Activated B cell treated with CpG ODN at 0.5 μM for 24 hours (primary cell): ENCODE data around the gene ZNF860. TPM values are rescaled to one million over a fixed set of nuclear protein-coding genes. Genes with fewer than 3 reads are reported as not detected.

Experiments
- ATAC-seq: fragments of 200-7000 bp; cut with Tn5 transposase; one replicate; pipeline ENCODE4 v1.10.0; 2021; ENCODE audit warnings: low read depth, mild to moderate bottlenecking, moderate library complexity
- CTCF ChIA-PET: fragments of 350-600 bp; sonication (Branson Sonifier 250); formaldehyde crosslinking; loops from one replicate; lab custom pipeline; 2021; ENCODE audit warnings: antibody characterized with exemption; lab: Charles Lee
- POLR2A ChIA-PET: fragments of 350-600 bp; sonication (Branson Sonifier 250); formaldehyde crosslinking; loops from one replicate; lab custom pipeline; 2021; ENCODE audit warnings: antibody characterized with exemption; lab: Charles Lee
- DNase-seq: peaks from one replicate; pipeline ENCODE4 v3.0.0; 2022
- H3K27ac Mint-ChIP-seq: one replicate; pipeline ENCODE4 v1.8.0; 2020; ENCODE audit warnings: mixed read lengths
- H3K27me3 Mint-ChIP-seq: one replicate; pipeline ENCODE4 v1.8.0; 2021; ENCODE audit warnings: mixed read lengths
- H3K36me3 Mint-ChIP-seq: one replicate; pipeline ENCODE4 v1.8.0; 2021; ENCODE audit warnings: low read depth, mixed read lengths
- H3K4me1 Mint-ChIP-seq: one replicate; pipeline ENCODE4 v1.8.0; 2021; ENCODE audit warnings: mixed read lengths
- H3K4me3 Mint-ChIP-seq: one replicate; pipeline ENCODE4 v1.8.0; 2020; ENCODE audit warnings: mild to moderate bottlenecking, mixed read lengths
- H3K9me3 Mint-ChIP-seq: one replicate; pipeline ENCODE4 v1.8.0; 2020; ENCODE audit warnings: mixed read lengths
- CTCF ChIP-seq: fragments of 200-600 bp; IDR thresholded peaks from one replicate; pipeline ENCODE4 v1.8.0; 2022; ENCODE audit warnings: antibody characterized with exemption, mild to moderate bottlenecking
- intact Hi-C: fragments of 100-400 bp; cut with micrococcal nuclease; formaldehyde crosslinking; loops from one replicate; pipeline ENCODE4 v1.15.1; 2024
- total RNA-seq: library from RNA; stranded (reverse); gene quantifications from 2 replicates; pipeline ENCODE4 v1.2.3, GENCODE V29; 2022

The ZNF860 gene
- total RNA-seq, 1 donor from 2014 or later: 19.1 TPM

- ChIA-PET POLR2A (interaction anchor here (0.5 kb wide), 1 partner anchor 61 kb away, joined by 3 read pairs; no protein-coding TSS in a partner anchor), CTCF (interaction anchor here (0.7 to 3.8 kb wide), 27 partner anchors 8 to 294 kb away, joined by 3 to 19 read pairs (median 3); no protein-coding TSS in a partner anchor)
- no peak for TF ChIP-seq CTCF
- intact Hi-C loops: loop anchor here (1.0 kb wide), 1 partner anchor 125 kb away; no protein-coding TSS in a partner anchor
- H3K27ac Mint-ChIP-seq: no peak overlapping the region
- H3K27me3 Mint-ChIP-seq: no peaks in the 10 kb centered on the region
- H3K36me3 Mint-ChIP-seq: peaks cover 2% of the 10 kb centered on the region
- no peak overlapping the region for H3K4me3 Mint-ChIP-seq
- peak; percentile 65 for ATAC-seq
- no peak for DNase-seq
- H3K9me3 Mint-ChIP-seq: no peaks in the 10 kb centered on the region
- peaks cover 12% of the 10 kb centered on the region for H3K4me1 Mint-ChIP-seq
Observed at GRCh38 chr3:32018757-32019564, 37.4 kb downstream of the ZNF860 start.

- Mint-ChIP-seq H3K4me1 (peaks cover 22% of the 10 kb centered on the region), H3K36me3 (no peaks in the 10 kb centered on the region), H3K27ac (no peak overlapping the region), H3K4me3 (no peak overlapping the region), H3K27me3 (no peaks in the 10 kb centered on the region), H3K9me3 (no peaks in the 10 kb centered on the region)
- CTCF ChIA-PET: no interaction called here
- no peak for TF ChIP-seq CTCF
- DNase-seq: no peak
- no peak for ATAC-seq
- POLR2A ChIA-PET: no interaction called here
- intact Hi-C loops: no loop called here
Observed at GRCh38 chr3:32021155-32021554, 39.6 kb downstream of the ZNF860 start.

- ATAC-seq: no peak
- no peak overlapping the region for H3K4me3 Mint-ChIP-seq
- no peak for TF ChIP-seq CTCF
- CTCF ChIA-PET: interaction anchor here (0.5 kb wide), 1 partner anchor 12 kb away, joined by 3 read pairs; no protein-coding TSS in a partner anchor
- no peaks in the 10 kb centered on the region for H3K27me3 Mint-ChIP-seq
- intact Hi-C loops: no loop called here
- POLR2A ChIA-PET: interaction anchor here (0.7 kb wide), 2 partner anchors 17 to 22 kb away, joined by 3 to 6 read pairs; no protein-coding TSS in a partner anchor
- no peak overlapping the region for H3K27ac Mint-ChIP-seq
- DNase-seq: no peak
- H3K36me3 Mint-ChIP-seq: no peaks in the 10 kb centered on the region
- no peaks in the 10 kb centered on the region for H3K9me3 Mint-ChIP-seq
- peaks cover 28% of the 10 kb centered on the region for H3K4me1 Mint-ChIP-seq
Observed at GRCh38 chr3:32021748-32022147, 40.2 kb downstream of the ZNF860 start.

- DNase-seq: no peak
- ChIA-PET POLR2A (no interaction called here), CTCF (no interaction called here)
- Mint-ChIP-seq H3K27ac (no peak overlapping the region), H3K4me1 (peaks cover 33% of the 10 kb centered on the region), H3K36me3 (no peaks in the 10 kb centered on the region), H3K9me3 (no peaks in the 10 kb centered on the region), H3K4me3 (no peak overlapping the region), H3K27me3 (no peaks in the 10 kb centered on the region)
- intact Hi-C loops: no loop called here
- no peak for ATAC-seq
- TF ChIP-seq CTCF: no peak
Observed at GRCh38 chr3:32022947-32023346, 41.4 kb downstream of the ZNF860 start.

- Mint-ChIP-seq H3K4me1 (peaks cover 27% of the 10 kb centered on the region), H3K36me3 (no peaks in the 10 kb centered on the region), H3K27me3 (no peaks in the 10 kb centered on the region), H3K27ac (peak overlapping the region; percentile 31), H3K9me3 (no peaks in the 10 kb centered on the region), H3K4me3 (peak overlapping the region; percentile 61)
- ChIA-PET POLR2A (no interaction called here), CTCF (interaction anchor here (1.2 to 1.5 kb wide), 2 partner anchors 8 to 118 kb away, joined by 3 to 4 read pairs; no protein-coding TSS in a partner anchor)
- TF ChIP-seq CTCF: no peak
- ATAC-seq (peak; percentile 87), DNase-seq (no peak)
- intact Hi-C loops: no loop called here
Observed at GRCh38 chr3:32026593-32026992, 45.0 kb downstream of the ZNF860 start.
